Endothelial cell of umbilical vein (primary cell): ENCODE data around the gene KLC1.

Experiments
- CTCF ChIP-seq, 2 donors: IDR thresholded peaks; 1 replicate in 1 of 2; 2 replicates in 1 of 2; pipeline ENCODE4 v1.5.1; 2011; ENCODE audit warnings: low read length in 2 of 2, mild to moderate bottlenecking in 2 of 2, moderate library complexity in 2 of 2, control low read depth in 1 of 2, inconsistent platforms in 1 of 2, low read depth in 1 of 2; ENCODE audit not compliant: insufficient read depth in 1 of 2; ENCODE audit errors: extremely low read depth in 1 of 2
- EZH2 ChIP-seq: IDR thresholded peaks from 2 replicates; pipeline ENCODE4 v1.6.1; 2012; ENCODE audit warnings: borderline replicate concordance, low read depth, mild to moderate bottlenecking, moderate library complexity, low read length, inconsistent platforms; ENCODE audit not compliant: severe bottlenecking
- JUN ChIP-seq: IDR thresholded peaks from 2 replicates; pipeline ENCODE4 v1.6.1; 2011; ENCODE audit warnings: borderline replicate concordance, low read depth; ENCODE audit not compliant: insufficient read length, insufficient read depth
- MAX ChIP-seq: IDR thresholded peaks from 2 replicates; pipeline ENCODE4 v1.6.1; 2011; ENCODE audit not compliant: insufficient read depth, insufficient read length
- POLR2A ChIP-seq: IDR thresholded peaks from 2 replicates; pipeline ENCODE4 v1.6.1; 2012; ENCODE audit warnings: low read depth, mild to moderate bottlenecking, control low read depth, low read length
- POLR2AphosphoS5 ChIP-seq: IDR thresholded peaks from 2 replicates; pipeline ENCODE4 v1.6.1; 2012; ENCODE audit warnings: low read depth, mild to moderate bottlenecking, control low read depth, low read length, moderate library complexity; ENCODE audit not compliant: insufficient read depth

GRCh38 chr14:103731481-103731880, 102.5 kb downstream of the KLC1 start:
- TF ChIP-seq POLR2AphosphoS5 (no peak), EZH2 (no peak), CTCF (IDR thresholded peaks at IDR 0.05; ENCODE audit: extremely low read depth in 1 of 2, insufficient read depth in 1 of 2, low read depth in 1 of 2, low read length in 2 of 2) (no peak), POLR2A (no peak), JUN (no peak), MAX (no peak)
